GM06990 (cell line): ENCODE data around the gene ULK4.

Experiments
- DNase-seq: peaks from one replicate; pipeline ENCODE4 v3.0.0-alpha.2; 2011; ENCODE audit not compliant: insufficient read length; ENCODE audit errors: extremely low read depth
- H3K27me3 ChIP-seq: replicated peaks from 2 replicates; pipeline ENCODE4 v1.6.0; 2011; ENCODE audit warnings: low read length; ENCODE audit not compliant: control insufficient read depth, insufficient read depth
- H3K36me3 ChIP-seq: 2 replicates; pipeline ENCODE4 v1.5.1; 2011; ENCODE audit warnings: low read length; ENCODE audit not compliant: control insufficient read depth, insufficient read depth
- H3K4me3 ChIP-seq: replicated peaks from 2 replicates; pipeline ENCODE4 v1.5.1; 2011; ENCODE audit warnings: low read depth, mild to moderate bottlenecking, control low read depth, low read length
- CTCF ChIP-seq: IDR thresholded peaks from 2 replicates; pipeline ENCODE4 v1.5.1; 2011; ENCODE audit warnings: low read length, control low read depth, mild to moderate bottlenecking, inconsistent platforms; ENCODE audit not compliant: insufficient read depth, poor library complexity, severe bottlenecking

ULK4 gene

DNA sequence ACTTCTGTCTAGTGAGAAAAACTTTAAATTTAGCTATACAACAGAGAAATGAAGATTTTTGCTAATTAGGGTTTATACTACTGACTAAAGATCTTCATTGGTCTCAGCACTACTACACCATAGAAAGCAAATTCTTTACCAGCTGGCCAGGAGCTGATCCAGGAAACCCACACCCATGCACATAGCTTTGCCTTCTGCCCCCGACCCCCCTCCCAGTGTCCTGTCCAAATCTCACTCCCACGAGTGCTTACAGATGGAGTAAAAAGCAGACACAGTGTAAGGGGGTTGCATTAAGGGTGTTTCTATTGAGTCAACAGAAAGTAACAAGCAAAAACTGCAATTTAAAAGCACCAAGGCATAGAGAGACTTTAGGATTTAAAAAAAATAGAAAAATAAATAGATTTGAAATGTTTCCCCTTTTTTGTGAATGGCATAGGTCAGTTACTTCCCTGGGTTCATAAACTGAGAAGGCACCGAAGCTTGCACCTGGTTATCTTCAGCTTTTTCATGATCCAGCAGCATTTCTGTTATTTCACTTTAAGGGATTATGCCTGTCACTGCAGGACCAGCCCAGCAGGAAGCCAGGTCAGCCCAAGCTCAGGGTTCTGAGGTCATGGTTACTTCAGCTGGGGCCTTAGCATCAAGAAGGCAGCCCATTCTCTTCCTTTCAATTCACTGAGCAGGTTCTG lies 638.3 kb downstream of the ULK4 start:
- no peaks in the 10 kb centered on the region for H3K27me3 ChIP-seq
- no peak for TF ChIP-seq CTCF
- no peak for DNase-seq
- no peak overlapping the region for H3K4me3 ChIP-seq
- H3K36me3 ChIP-seq, result no peaks in the 10 kb centered on the region

GRCh38 chr3:41321642-41321980 lies 640.3 kb downstream of the ULK4 start:
- DNase-seq, result no peak
- Histone ChIP-seq H3K27me3 (no peaks in the 10 kb centered on the region), H3K4me3 (no peak overlapping the region), H3K36me3 (no peaks in the 10 kb centered on the region)
- TF ChIP-seq CTCF, result no peak

GRCh38 chr3:41320953-41321641 lies 640.8 kb downstream of the ULK4 start:
- no peak for DNase-seq
- Histone ChIP-seq H3K36me3 (no peaks in the 10 kb centered on the region), H3K27me3 (no peaks in the 10 kb centered on the region), H3K4me3 (no peak overlapping the region)
- no peak for TF ChIP-seq CTCF

DNA sequence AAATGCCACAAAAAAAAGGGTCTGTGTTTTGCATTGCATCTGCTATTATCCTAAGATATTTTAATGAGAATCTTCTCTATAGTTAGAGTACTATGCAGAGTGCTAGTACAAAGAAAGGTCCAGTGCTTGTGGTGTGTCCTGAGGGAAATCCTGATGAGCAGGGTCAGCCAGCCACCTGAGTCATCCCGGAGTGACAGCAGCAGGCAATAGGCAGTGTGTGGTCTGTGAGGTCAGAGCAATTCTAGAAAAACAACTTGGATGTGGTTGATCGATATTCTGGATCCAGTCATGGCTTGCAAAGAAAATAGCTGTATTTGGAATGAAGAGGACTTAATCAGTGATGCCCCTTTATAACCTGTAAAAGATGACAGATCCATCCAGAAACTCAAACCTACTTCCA lies 643.4 kb downstream of the ULK4 start:
- no peak for DNase-seq
- Histone ChIP-seq H3K36me3 (no peaks in the 10 kb centered on the region), H3K4me3 (no peak overlapping the region), H3K27me3 (no peaks in the 10 kb centered on the region)
- no peak for TF ChIP-seq CTCF

DNA sequence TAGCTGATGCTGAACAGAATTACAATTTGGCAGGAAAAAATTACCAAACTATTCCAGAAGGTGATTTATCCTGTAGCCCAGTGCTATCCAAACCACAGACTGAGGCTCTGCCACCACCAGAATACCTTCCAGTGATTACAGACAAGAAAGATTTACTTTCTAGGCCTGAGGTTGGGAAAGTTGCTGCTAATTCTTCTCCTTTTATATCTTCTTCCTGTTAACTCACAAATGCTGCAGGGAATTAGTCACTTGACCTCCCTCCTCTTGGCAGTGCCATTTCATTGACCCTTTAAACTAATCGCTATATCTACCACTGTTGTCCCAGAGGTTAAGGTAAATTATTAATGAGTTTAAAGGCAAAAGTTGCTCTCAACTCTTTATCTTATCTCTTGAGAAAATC lies 644.2 kb downstream of the ULK4 start:
- DNase-seq, result no peak
- TF ChIP-seq CTCF, result no peak
- Histone ChIP-seq H3K4me3 (no peak overlapping the region), H3K27me3 (no peaks in the 10 kb centered on the region), H3K36me3 (no peaks in the 10 kb centered on the region)
